Astrocyte of the cerebellum (primary cell): ENCODE measurements around the gene GTF2IRD1.
"Not testable (repeated sequence)": the region's sequence is repeated elsewhere in the genome, so short reads cannot be mapped to it uniquely, and the experiment has no call there.

Experiments used
- DNase-seq: peaks from one replicate; pipeline ENCODE4 v3.0.0-alpha.2; 2011; ENCODE audit warnings: low read depth
- H3K4me3 ChIP-seq: 2 replicates; pipeline ENCODE4 v1.5.1; 2011; ENCODE audit warnings: mild to moderate bottlenecking, low read depth, low read length, moderate library complexity
- CTCF ChIP-seq: IDR thresholded peaks from 2 replicates; pipeline ENCODE4 v1.5.1; 2012; ENCODE audit warnings: low read length, low read depth, moderate library complexity, mild to moderate bottlenecking; ENCODE audit errors: missing control alignments
- in situ Hi-C: cut with HindIII; loops from 2 replicates; pipeline ENCODE4 v1.10.0; 2017; ENCODE audit warnings: low sequenced_read_pairs

Gene GTF2IRD1

GRCh38 chr7:74409571-74409970 is 44.1 kb upstream of the GTF2IRD1 start:
- no peak for DNase-seq
- no peak for TF ChIP-seq CTCF
- H3K4me3 ChIP-seq = no peak overlapping the region
- in situ Hi-C loops = loop anchor here (25.0 kb wide), 1 partner anchor 347 kb away; no protein-coding TSS in a partner anchor

GRCh38 chr7:74410772-74411171 is 42.9 kb upstream of the GTF2IRD1 start:
- H3K4me3 ChIP-seq = no peak overlapping the region
- no peak for TF ChIP-seq CTCF
- in situ Hi-C loops = loop anchor here (25.0 kb wide), 1 partner anchor 348 kb away; no protein-coding TSS in a partner anchor
- no peak for DNase-seq

- in situ Hi-C loops = loop anchor here (25.0 kb wide), 1 partner anchor 349 kb away; no protein-coding TSS in a partner anchor
- DNase-seq = not testable (repeated sequence)
These were observed 42.1 kb upstream of the GTF2IRD1 start for GRCh38 chr7:74411571-74411970.

GRCh38 chr7:74412056-74412455 is 41.6 kb upstream of the GTF2IRD1 start:
- in situ Hi-C loops = loop anchor here (25.0 kb wide), 1 partner anchor 350 kb away; no protein-coding TSS in a partner anchor
- no peak for TF ChIP-seq CTCF
- no peak for DNase-seq
- no peak overlapping the region for H3K4me3 ChIP-seq

More at GRCh38 chr7:74411571-74411970, 42.1 kb upstream of the GTF2IRD1 start:
- not testable (repeated sequence) for H3K4me3 ChIP-seq

GRCh38 chr7:74412603-74413002 is 41.1 kb upstream of the GTF2IRD1 start:
- no peak for TF ChIP-seq CTCF
- DNase-seq = no peak
- in situ Hi-C loops = loop anchor here (25.0 kb wide), 1 partner anchor 350 kb away; no protein-coding TSS in a partner anchor
- H3K4me3 ChIP-seq = no peak overlapping the region

GRCh38 chr7:74414595-74415333 is 38.9 kb upstream of the GTF2IRD1 start:
- DNase-seq = not testable (repeated sequence)
- in situ Hi-C loops = loop anchor here (5.0 to 25.0 kb wide), 3 partner anchors 83 to 352 kb away; no protein-coding TSS in a partner anchor

GRCh38 chr7:74417419-74417971 is 36.2 kb upstream of the GTF2IRD1 start:
- peak; percentile 39 for DNase-seq
- in situ Hi-C loops = loop anchor here (5.0 to 25.0 kb wide), 3 partner anchors 80 to 355 kb away; no protein-coding TSS in a partner anchor
- H3K4me3 ChIP-seq = no peak overlapping the region
- TF ChIP-seq CTCF = peak; percentile 89

More at GRCh38 chr7:74414595-74415333, 38.9 kb upstream of the GTF2IRD1 start:
- H3K4me3 ChIP-seq = not testable (repeated sequence)
